PC-9 (cell line): Measurements from ENCODE around the gene TBC1D5.

Experiments
- CTCF ChIP-seq: fragments of 200-600 bp; sonication (generic); conservative IDR thresholded peaks from 2 replicates; pipeline ENCODE4 v1.6.1; 2017; ENCODE audit warnings: mixed run types, antibody characterized with exemption, mild to moderate bottlenecking, moderate library complexity
- EZH2 ChIP-seq: fragments of 200-600 bp; sonication (generic); IDR thresholded peaks from 2 replicates; pipeline ENCODE4 v1.8.0; 2017; ENCODE audit warnings: antibody characterized with exemption, low read depth

- TF ChIP-seq CTCF (no peak), EZH2 (no peak)
These were observed 440.3 kb downstream of the TBC1D5 start for GRCh38 chr3:17302170-17302569.
